Measurements from ENCODE around the gene PPP1R14C.

The PPP1R14C gene

DNA sequence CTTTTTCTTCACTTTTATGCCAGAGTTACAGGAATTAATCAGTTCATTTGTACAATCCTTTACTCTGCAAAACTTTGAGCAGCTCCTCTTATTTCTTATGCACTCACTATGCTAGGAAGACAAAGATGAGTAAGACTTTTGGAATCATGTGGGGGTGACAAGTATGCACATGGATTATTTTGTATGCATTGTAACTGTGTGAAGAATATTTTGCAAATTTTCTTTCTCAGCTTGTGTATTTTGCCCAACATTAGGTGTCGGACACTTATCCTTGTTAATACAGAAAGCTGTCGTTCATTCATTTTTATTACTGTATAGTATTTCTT is 88.6 kb downstream of the PPP1R14C start:
- TF ChIP-seq, protein P1, sequence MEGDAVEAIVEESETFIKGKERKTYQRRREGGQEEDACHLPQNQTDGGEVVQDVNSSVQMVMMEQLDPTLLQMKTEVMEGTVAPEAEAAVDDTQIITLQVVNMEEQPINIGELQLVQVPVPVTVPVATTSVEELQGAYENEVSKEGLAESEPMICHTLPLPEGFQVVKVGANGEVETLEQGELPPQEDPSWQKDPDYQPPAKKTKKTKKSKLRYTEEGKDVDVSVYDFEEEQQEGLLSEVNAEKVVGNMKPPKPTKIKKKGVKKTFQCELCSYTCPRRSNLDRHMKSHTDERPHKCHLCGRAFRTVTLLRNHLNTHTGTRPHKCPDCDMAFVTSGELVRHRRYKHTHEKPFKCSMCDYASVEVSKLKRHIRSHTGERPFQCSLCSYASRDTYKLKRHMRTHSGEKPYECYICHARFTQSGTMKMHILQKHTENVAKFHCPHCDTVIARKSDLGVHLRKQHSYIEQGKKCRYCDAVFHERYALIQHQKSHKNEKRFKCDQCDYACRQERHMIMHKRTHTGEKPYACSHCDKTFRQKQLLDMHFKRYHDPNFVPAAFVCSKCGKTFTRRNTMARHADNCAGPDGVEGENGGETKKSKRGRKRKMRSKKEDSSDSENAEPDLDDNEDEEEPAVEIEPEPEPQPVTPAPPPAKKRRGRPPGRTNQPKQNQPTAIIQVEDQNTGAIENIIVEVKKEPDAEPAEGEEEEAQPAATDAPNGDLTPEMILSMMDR (IDR thresholded peaks at IDR 0.05; ENCODE audit: low read depth, low read length, missing control alignments), result no peak
- no peak overlapping the region for H3K4me3 ChIP-seq (replicated peaks; ENCODE audit: low read depth, low read length)
- no peak for DNase-seq (ENCODE audit: extremely low read depth, low read depth)

DNA sequence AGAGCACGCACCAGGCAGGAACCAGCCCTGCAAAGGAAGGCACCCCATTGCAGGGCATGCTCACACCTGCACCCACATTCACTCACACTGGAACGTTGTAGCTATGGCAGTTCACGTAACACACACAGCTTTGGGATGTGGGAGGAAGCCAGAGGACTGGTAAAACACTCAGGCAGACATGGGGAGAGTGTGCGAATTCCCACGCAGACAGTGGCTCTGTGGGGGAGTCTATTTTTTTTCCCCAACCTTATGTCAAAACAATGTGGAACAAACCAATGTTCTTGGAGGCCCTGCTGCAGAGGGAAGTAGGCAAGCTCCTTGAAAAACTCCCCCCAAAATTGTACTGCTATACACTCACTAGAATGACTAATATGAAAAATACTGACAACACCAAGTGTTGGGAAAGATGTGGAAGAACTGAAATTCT is 91.0 kb downstream of the PPP1R14C start:
- TF ChIP-seq, protein P1 (IDR thresholded peaks at IDR 0.05; ENCODE audit: low read depth, low read length, missing control alignments), result no peak
- DNase-seq (ENCODE audit: extremely low read depth, low read depth), result no peak

DNA sequence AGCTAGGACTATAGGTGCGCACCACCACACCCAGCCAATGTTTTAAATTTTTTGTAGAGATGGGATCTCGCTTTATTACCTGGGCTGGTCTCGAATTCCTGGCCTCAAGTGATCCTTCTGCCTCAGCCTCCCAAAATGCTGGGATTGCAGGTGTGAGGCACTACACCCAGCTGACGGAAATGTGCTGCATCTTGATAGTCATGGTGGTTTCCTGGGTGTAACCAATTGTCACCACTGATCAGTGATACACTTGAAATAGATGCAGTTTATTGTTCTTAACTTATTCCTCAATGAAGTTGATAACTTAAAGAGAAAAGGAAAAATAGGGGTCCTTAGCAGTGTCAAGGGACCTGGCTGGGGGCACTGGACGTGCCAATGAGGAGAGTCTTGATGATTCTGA is 92.4 kb downstream of the PPP1R14C start:
- TF ChIP-seq, protein P1 (IDR thresholded peaks at IDR 0.05; ENCODE audit: low read depth, low read length, missing control alignments), result no peak
- no peak for DNase-seq (ENCODE audit: extremely low read depth, low read depth)
- no peak overlapping the region for H3K4me3 ChIP-seq (replicated peaks; ENCODE audit: low read depth, low read length)

More for the DNA sequence above, 91.0 kb downstream of the PPP1R14C start:
- H3K4me3 ChIP-seq (replicated peaks; ENCODE audit: low read depth, low read length), result no peak overlapping the region

DNA sequence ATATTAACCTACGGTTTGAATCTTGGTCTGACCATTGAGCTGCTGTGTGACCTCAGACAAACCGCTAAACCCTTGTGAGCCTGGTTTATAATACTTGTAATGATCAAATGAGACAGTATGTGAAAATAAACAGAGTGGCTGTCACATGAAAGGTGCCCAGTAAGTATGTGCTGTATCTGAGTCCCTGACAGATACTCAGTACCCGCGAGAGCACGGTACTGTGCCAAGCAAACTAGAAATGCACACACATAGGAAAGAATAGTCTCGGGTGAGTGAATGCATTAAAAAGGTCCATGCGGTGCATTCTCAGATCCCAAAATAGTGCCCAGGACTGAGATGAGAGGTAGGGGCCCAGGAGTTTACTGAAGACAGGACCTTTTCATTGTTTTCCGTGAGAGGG is 93.3 kb downstream of the PPP1R14C start:
- H3K4me3 ChIP-seq (replicated peaks; ENCODE audit: low read depth, low read length), result no peak overlapping the region
- DNase-seq (ENCODE audit: extremely low read depth, low read depth), result no peak
- TF ChIP-seq, protein P1 (IDR thresholded peaks at IDR 0.05; ENCODE audit: low read depth, low read length, missing control alignments), result no peak

DNA sequence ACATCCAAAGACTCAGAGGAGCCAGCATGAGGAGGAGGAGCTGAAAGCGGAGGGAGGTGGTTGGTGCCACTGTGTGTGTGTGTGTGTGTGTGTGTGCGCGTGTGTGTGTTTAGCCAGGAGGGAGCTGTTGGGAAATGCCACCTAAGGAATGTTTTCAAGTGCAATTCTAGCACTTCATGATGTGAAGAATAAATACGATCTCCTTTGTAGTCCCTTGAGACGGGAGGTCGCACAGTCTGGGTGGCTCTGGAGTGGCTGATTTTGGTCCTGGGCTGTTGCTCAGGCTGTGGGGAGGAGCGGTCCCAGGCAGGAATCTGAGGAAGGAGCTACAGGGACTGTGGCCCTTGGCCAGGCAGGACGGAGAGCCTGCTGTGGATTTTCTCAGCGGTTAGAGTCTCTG is 93.7 kb downstream of the PPP1R14C start:
- no peak for DNase-seq (ENCODE audit: extremely low read depth, low read depth)
- TF ChIP-seq, protein P1 (IDR thresholded peaks at IDR 0.05; ENCODE audit: low read depth, low read length, missing control alignments), result no peak
- no peak overlapping the region for H3K4me3 ChIP-seq (replicated peaks; ENCODE audit: low read depth, low read length)

DNA sequence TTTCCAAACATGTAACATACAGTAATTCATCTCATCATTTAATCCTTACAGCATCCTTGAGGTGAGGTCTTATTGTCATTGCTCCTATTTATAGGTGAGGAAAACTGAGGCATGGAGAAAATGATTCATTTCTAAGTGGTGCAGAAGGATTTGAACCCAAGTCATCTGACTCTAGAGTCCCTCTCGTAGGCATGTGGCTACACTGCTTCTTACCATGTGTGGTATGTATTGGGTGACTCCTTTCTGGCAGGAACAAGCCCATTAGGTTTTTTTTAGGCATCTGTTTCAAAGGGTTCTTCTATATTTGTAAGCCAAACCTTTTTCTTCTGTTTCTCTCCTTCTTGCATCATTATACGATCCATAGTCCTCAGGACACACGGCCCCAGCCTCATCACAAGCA is 94.8 kb downstream of the PPP1R14C start:
- H3K4me3 ChIP-seq (replicated peaks; ENCODE audit: low read depth, low read length), result no peak overlapping the region

DNA sequence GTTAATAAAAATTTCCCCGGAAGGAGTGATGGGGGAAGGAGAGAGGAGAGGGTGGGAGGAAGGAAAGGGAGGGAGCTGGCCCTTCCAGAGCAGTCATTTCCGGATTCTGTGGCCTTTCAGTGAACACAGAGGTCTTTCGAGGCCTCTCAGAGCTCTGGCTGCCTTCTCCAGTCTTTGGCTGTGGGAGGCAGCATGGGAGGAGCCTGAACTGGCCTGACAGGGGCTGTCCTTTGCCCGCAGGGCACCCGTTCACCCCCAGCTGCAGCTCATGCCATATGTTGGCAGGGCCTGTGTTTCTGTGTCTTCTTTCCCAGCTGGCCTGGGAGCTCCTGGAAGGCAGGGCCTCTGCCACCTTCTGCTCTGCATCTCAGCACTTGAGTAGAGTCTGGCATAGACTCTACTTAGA is 95.5 kb downstream of the PPP1R14C start:
- no peak overlapping the region for H3K4me3 ChIP-seq (replicated peaks; ENCODE audit: low read depth, low read length)
- no peak for DNase-seq (ENCODE audit: extremely low read depth, low read depth)
- TF ChIP-seq, protein P1 (IDR thresholded peaks at IDR 0.05; ENCODE audit: low read depth, low read length, missing control alignments), result no peak

More for the DNA sequence above, 94.8 kb downstream of the PPP1R14C start:
- DNase-seq (ENCODE audit: extremely low read depth, low read depth), result no peak
- TF ChIP-seq, protein P1 (IDR thresholded peaks at IDR 0.05; ENCODE audit: low read depth, low read length, missing control alignments), result no peak

Data from HFF-Myc (cell line).